ENCODE data around the gene TSFM. TPM values are rescaled to one million over a fixed set of nuclear protein-coding genes. Genes with fewer than 3 reads are reported as not detected.

The TSFM gene
- polyA plus RNA-seq, 3 donors = 4.5 to 22.6 (median 21.8) TPM

DNA sequence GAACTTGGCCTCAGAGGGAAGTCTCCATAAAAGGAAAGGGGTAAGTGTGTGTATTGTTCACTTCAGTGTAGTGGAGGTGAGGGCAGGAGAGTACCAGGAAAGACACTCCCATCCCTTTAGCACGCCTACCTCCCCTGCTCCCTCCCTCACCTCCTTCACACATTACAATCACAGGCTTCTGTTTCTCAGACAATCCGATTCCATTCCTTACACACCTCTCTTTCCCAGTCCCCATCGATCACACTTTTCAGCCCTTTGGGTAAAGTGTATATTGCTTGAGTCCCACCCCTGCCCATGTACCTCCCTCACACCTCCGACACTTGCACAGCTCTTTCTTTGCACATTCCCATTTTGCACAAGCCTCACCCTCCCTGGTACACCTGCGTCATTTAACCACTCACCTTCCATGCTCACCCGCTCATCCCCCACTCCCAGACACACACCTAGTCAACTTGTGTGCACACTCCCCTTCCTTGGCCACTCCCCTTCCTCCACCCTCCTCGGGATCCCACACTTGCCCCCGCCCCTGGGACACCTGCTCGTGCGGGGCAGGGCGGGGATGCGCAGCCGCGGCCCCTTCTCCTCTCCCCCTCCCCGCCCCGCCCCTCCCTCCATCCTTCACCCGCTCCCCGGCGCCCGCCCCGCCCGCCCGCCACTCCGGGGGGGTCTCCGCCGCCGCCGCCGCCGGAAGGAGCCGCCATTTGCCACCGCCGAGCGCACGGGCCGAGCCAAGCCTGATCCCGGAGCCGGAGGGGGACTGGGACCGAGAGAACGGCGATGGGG lies 28.0 kb upstream of the TSFM start, which contains the start of gene MARCHF9:
Gene MARCHF9 (plus strand): TSS at position 693 of the 783 bp plus-strand sequence. CDS start 426 bp downstream, outside the sequence.
- Histone ChIP-seq H3K9ac (ENCODE audit: insufficient read depth, low read length, poor library complexity, severe bottlenecking) (peak within 1 kb of the TSS; percentile 61), H3K4me1 (ENCODE audit: control insufficient read depth in 1 of 2, insufficient read depth in 2 of 2, low read length in 2 of 2) (peaks cover 39 to 45% of the 10 kb centered on the region in 2 donors), H3K9me3 (replicated peaks in 1 of 2; ENCODE audit: control insufficient read depth in 1 of 2, insufficient read depth in 1 of 2, low read length in 2 of 2) (no peaks in the 10 kb centered on the region), H4K20me1 (ENCODE audit: insufficient read depth, low read length) (no peaks in the 10 kb centered on the region), H3K4me2 (replicated peaks; ENCODE audit: extremely low read depth, low read length, poor library complexity, severe bottlenecking) (peak within 1 kb of the TSS; percentile 94), H3K27me3 (ENCODE audit: control insufficient read depth in 2 of 2, insufficient read depth in 2 of 2, low read length in 2 of 2) (peaks cover 0 to 7% of the 10 kb centered on the region in 2 donors), H3K36me3 (replicated peaks in 1 of 2; ENCODE audit: control insufficient read depth in 1 of 2, insufficient read depth in 2 of 2, low read length in 2 of 2) (peaks cover 6 to 20% of the 10 kb centered on the region in 2 donors), H2AFZ (ENCODE audit: insufficient read depth, low read depth, low read length, poor library complexity, severe bottlenecking) (peak within 1 kb of the TSS; percentile 77), H3K27ac (ENCODE audit: low read depth in 1 of 2, low read length in 2 of 2) (peak within 1 kb of the TSS; percentile 35), H3K4me3 (replicated peaks in 1 of 3; ENCODE audit: low read depth in 2 of 3, low read length in 3 of 3) (peak within 1 kb of the TSS; percentile 63 to 85 (median 82)), H3K79me2 (ENCODE audit: insufficient read depth, low read length) (peaks cover 27% of the 10 kb centered on the region)
- Mint-ChIP-seq H3K9me3 (peaks cover 0 to 7% (median 0%) of the 10 kb centered on the region in 7 donors), H3K27me3 (ENCODE audit: low read depth in 3 of 3) (peaks cover 7 to 13% (median 7%) of the 10 kb centered on the region in 3 donors), H3K36me3 (peaks cover 9 to 23% of the 10 kb centered on the region in 2 donors), H3K4me3 (peak within 1 kb of the TSS; percentile 90 to 92), H3K4me1 (peaks cover 44% of the 10 kb centered on the region), H3K27ac (peak within 1 kb of the TSS in 5 of 7 donors; percentile 4 to 82 (median 50))
- TF ChIP-seq, protein P1, sequence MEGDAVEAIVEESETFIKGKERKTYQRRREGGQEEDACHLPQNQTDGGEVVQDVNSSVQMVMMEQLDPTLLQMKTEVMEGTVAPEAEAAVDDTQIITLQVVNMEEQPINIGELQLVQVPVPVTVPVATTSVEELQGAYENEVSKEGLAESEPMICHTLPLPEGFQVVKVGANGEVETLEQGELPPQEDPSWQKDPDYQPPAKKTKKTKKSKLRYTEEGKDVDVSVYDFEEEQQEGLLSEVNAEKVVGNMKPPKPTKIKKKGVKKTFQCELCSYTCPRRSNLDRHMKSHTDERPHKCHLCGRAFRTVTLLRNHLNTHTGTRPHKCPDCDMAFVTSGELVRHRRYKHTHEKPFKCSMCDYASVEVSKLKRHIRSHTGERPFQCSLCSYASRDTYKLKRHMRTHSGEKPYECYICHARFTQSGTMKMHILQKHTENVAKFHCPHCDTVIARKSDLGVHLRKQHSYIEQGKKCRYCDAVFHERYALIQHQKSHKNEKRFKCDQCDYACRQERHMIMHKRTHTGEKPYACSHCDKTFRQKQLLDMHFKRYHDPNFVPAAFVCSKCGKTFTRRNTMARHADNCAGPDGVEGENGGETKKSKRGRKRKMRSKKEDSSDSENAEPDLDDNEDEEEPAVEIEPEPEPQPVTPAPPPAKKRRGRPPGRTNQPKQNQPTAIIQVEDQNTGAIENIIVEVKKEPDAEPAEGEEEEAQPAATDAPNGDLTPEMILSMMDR (IDR thresholded peaks at IDR 0.05) = no peak
- intact Hi-C loops (cut with micrococcal nuclease) = loop anchor here in 1 of 2 donors (10.0 kb wide), 1 partner anchor 210 kb away; the partner anchor contains the start of gene DCTN2
- WGBS (ENCODE audit: insufficient coverage) = 0% methylated on average over 18 of the region's 41 CpGs
- DNase-seq = peak in 1 of 3 donors; percentile 22

DNA sequence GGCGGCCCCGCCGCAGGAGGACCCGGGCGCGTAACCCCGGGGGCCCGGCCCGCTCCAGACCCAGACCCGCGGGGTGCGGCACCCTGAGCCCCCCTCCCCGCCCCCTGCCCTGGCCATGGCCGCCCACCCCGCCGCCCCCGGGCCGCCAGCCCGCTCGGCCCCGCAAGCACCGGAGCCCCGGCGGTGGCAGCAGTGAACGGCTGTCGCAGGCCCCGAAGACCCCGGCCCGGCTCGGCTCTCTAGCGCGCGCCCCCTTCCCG lies 27.5 kb upstream of the TSFM start:
- peaks cover 44% of the 10 kb centered on the region for H3K4me1 Mint-ChIP-seq
- H3K27ac Mint-ChIP-seq = no peak overlapping the region
- no peak overlapping the region for H3K27ac ChIP-seq (ENCODE audit: low read depth in 1 of 2, low read length in 2 of 2)
- H3K4me1 ChIP-seq (ENCODE audit: control insufficient read depth in 1 of 2, insufficient read depth in 2 of 2, low read length in 2 of 2) = peaks cover 39 to 45% of the 10 kb centered on the region in 2 donors
- peak overlapping the region in 1 of 2 donors; percentile 47 for H3K4me3 Mint-ChIP-seq
- DNase-seq = no peak
- no peaks in the 10 kb centered on the region for H3K9me3 ChIP-seq (replicated peaks in 1 of 2; ENCODE audit: control insufficient read depth in 1 of 2, insufficient read depth in 1 of 2, low read length in 2 of 2)
- H3K27me3 Mint-ChIP-seq (ENCODE audit: low read depth in 3 of 3) = peaks cover 7 to 13% (median 7%) of the 10 kb centered on the region in 3 donors
- H3K36me3 Mint-ChIP-seq = peaks cover 9 to 22% of the 10 kb centered on the region in 2 donors
- H3K36me3 ChIP-seq (replicated peaks in 1 of 2; ENCODE audit: control insufficient read depth in 1 of 2, insufficient read depth in 2 of 2, low read length in 2 of 2) = peaks cover 6 to 20% of the 10 kb centered on the region in 2 donors
- no peaks in the 10 kb centered on the region for H4K20me1 ChIP-seq (ENCODE audit: insufficient read depth, low read length)
- no peak overlapping the region for H2AFZ ChIP-seq (ENCODE audit: insufficient read depth, low read depth, low read length, poor library complexity, severe bottlenecking)
- H3K27me3 ChIP-seq (ENCODE audit: control insufficient read depth in 2 of 2, insufficient read depth in 2 of 2, low read length in 2 of 2) = peaks cover 0 to 7% of the 10 kb centered on the region in 2 donors
- H3K4me2 ChIP-seq (replicated peaks; ENCODE audit: extremely low read depth, low read length, poor library complexity, severe bottlenecking) = peak overlapping the region; percentile 94
- peaks cover 26% of the 10 kb centered on the region for H3K79me2 ChIP-seq (ENCODE audit: insufficient read depth, low read length)
- H3K9ac ChIP-seq (ENCODE audit: insufficient read depth, low read length, poor library complexity, severe bottlenecking) = no peak overlapping the region
- TF ChIP-seq, protein P1 (IDR thresholded peaks at IDR 0.05) = no peak
- WGBS (ENCODE audit: insufficient coverage) = 0% methylated on average over 2 of the region's 34 CpGs
- peak overlapping the region; percentile 36 to 85 (median 82) for H3K4me3 ChIP-seq (replicated peaks in 1 of 3; ENCODE audit: low read depth in 2 of 3, low read length in 3 of 3)
- peaks cover 0 to 7% (median 0%) of the 10 kb centered on the region in 7 donors for H3K9me3 Mint-ChIP-seq
- intact Hi-C loops (cut with micrococcal nuclease) = loop anchor here in 1 of 2 donors (10.0 kb wide), 1 partner anchor 210 kb away; the partner anchor contains the start of gene DCTN2

Measured in CD14-positive monocyte (primary cell).